Liver (tissue), 9 donors: ENCODE results near the gene RBM28. TPM values are rescaled to one million over a fixed set of nuclear protein-coding genes. Genes with fewer than 3 reads are reported as not detected.

Experiments
- DNase-seq: peaks from one replicate; pipeline ENCODE4 v3.0.0-alpha.2; 2017; ENCODE audit warnings: low spot score
- H3K27ac ChIP-seq, 2 donors: one replicate each; pipeline ENCODE4 v1.7.0; 2013; ENCODE audit warnings: inconsistent platforms in 2 of 2, low read length in 2 of 2, control low read depth in 1 of 2, low read depth in 1 of 2, mild to moderate bottlenecking in 1 of 2
- H3K27me3 ChIP-seq, 4 donors: one replicate each; pipeline versions ENCODE4 v1.6.1 to v1.7.0; 2013; ENCODE audit warnings: low read length in 3 of 4, inconsistent platforms in 1 of 4, mild to moderate bottlenecking in 1 of 4, moderate library complexity in 1 of 4; ENCODE audit not compliant: control insufficient read depth in 4 of 4, insufficient read depth in 4 of 4
- H3K36me3 ChIP-seq, 4 donors: one replicate each; pipeline versions ENCODE4 v1.6.1 to v1.7.0; 2013; ENCODE audit warnings: low read length in 3 of 4, mild to moderate bottlenecking in 3 of 4, low read depth in 1 of 4, moderate library complexity in 1 of 4; ENCODE audit not compliant: control insufficient read depth in 4 of 4, insufficient read depth in 3 of 4
- H3K4me1 ChIP-seq, 4 donors: one replicate each; pipeline versions ENCODE4 v1.6.1 to v1.7.0; 2013; ENCODE audit warnings: low read length in 3 of 4, mild to moderate bottlenecking in 3 of 4, moderate library complexity in 1 of 4; ENCODE audit not compliant: control insufficient read depth in 4 of 4, insufficient read depth in 4 of 4
- H3K4me3 ChIP-seq, 3 donors: one replicate each; pipeline versions ENCODE4 v1.6.1 to v1.7.0; 2013; ENCODE audit warnings: low read length in 3 of 3, control low read depth in 1 of 3, low read depth in 1 of 3, mild to moderate bottlenecking in 1 of 3
- H3K9ac ChIP-seq, 2 donors: one replicate each; pipeline ENCODE4 v1.7.0; 2013; ENCODE audit warnings: low read length in 2 of 2, mild to moderate bottlenecking in 2 of 2, moderate library complexity in 2 of 2, control low read depth in 1 of 2, low read depth in 1 of 2
- H3K9me3 ChIP-seq, 4 donors: one replicate each; pipeline versions ENCODE4 v1.6.1 to v1.7.0; 2013; ENCODE audit warnings: low read length in 3 of 4; ENCODE audit not compliant: control insufficient read depth in 4 of 4
- EGR1 ChIP-seq, 2 donors: IDR thresholded peaks; 2 replicates each; pipeline ENCODE4 v1.6.1; 2016 to 2018; ENCODE audit warnings: antibody characterized with exemption in 2 of 2, low read depth in 2 of 2
- FOXA1 ChIP-seq: IDR thresholded peaks from 2 replicates; pipeline ENCODE4 v1.6.1; 2016; ENCODE audit warnings: antibody characterized with exemption
- FOXA2 ChIP-seq: IDR thresholded peaks from 2 replicates; pipeline ENCODE4 v1.6.1; 2016; ENCODE audit warnings: antibody characterized with exemption
- GABPA ChIP-seq, 2 donors: IDR thresholded peaks in 1 of 2; conservative IDR thresholded peaks in 1 of 2; 2 replicates each; pipeline ENCODE4 v1.6.1; 2016; ENCODE audit warnings: antibody characterized with exemption in 2 of 2, mild to moderate bottlenecking in 1 of 2, moderate library complexity in 1 of 2
- HNF4G ChIP-seq: IDR thresholded peaks from 2 replicates; pipeline ENCODE4 v1.6.1; 2016; ENCODE audit warnings: antibody characterized with exemption
- JUND ChIP-seq, 2 donors: IDR thresholded peaks; 2 replicates each; pipeline ENCODE4 v1.6.1; 2016; ENCODE audit warnings: antibody characterized with exemption in 2 of 2
- NR2F2 ChIP-seq: IDR thresholded peaks from 2 replicates; pipeline ENCODE4 v1.6.1; 2016; ENCODE audit warnings: antibody characterized with exemption
- RAD21 ChIP-seq, 2 donors: IDR thresholded peaks; 2 replicates each; pipeline ENCODE4 v1.6.1; 2016; ENCODE audit warnings: antibody characterized with exemption in 2 of 2, mild to moderate bottlenecking in 2 of 2
- RXRA ChIP-seq, 2 donors: IDR thresholded peaks; 2 replicates each; pipeline ENCODE4 v1.6.1; 2017 to 2018; ENCODE audit warnings: antibody characterized with exemption in 2 of 2, mild to moderate bottlenecking in 1 of 2
- SP1 ChIP-seq: IDR thresholded peaks from 2 replicates; pipeline ENCODE4 v1.6.1; 2018; ENCODE audit warnings: antibody characterized with exemption, mild to moderate bottlenecking
- TAF1 ChIP-seq: conservative IDR thresholded peaks from 2 replicates; pipeline ENCODE4 v1.6.1; 2016; ENCODE audit warnings: antibody characterized with exemption, mild to moderate bottlenecking
- YY1 ChIP-seq: IDR thresholded peaks from 2 replicates; pipeline ENCODE4 v1.6.1; 2016; ENCODE audit warnings: antibody characterized with exemption, mild to moderate bottlenecking
- WGBS: extraction: QIAGEN DNeasy Blood & Tissue Kit; methylation state at CpG from one replicate; pipeline ENCODE4 v1.1.7; 2013; 5-methylcytosine and 5-hydroxymethylcytosine counted together
- polyA plus RNA-seq, 2 donors: library from polyadenylated mRNA; stranded (reverse) in 1 of 2; unstranded in 1 of 2; fragments of 200-250 nt in 1 of 2; fragments of >200 nt in 1 of 2; fragmentation: Nextera tagmentation in 1 of 2; extraction: Ambion mirVana in 1 of 2; gene quantifications; one replicate each; pipeline versions ENCODE4 v1.2.1 to v1.2.3, GENCODE V29; 2013 to 2015
- total RNA-seq, 2 donors: library from RNA; depleted of rRNA; stranded (reverse); fragments of >200 nt; gene quantifications; one replicate each; pipeline ENCODE4 v1.2.3, GENCODE V29; 2014
- TF ChIP-seq, protein P1 (sequence below): IDR thresholded peaks from 2 replicates; pipeline ENCODE4 v1.6.1; 2016; ENCODE audit warnings: antibody characterized with exemption
- TF ChIP-seq, protein P2 (sequence below): IDR thresholded peaks from 2 replicates; pipeline ENCODE4 v1.6.1; 2016; ENCODE audit warnings: antibody characterized with exemption, mild to moderate bottlenecking
- TF ChIP-seq, protein P3 (sequence below): fragments of 150-350 bp; IDR thresholded peaks from 2 replicates; pipeline ENCODE4 v1.5.1; 2017; ENCODE audit warnings: improper control_type of control experiment, low read depth, low read length; ENCODE audit not compliant: missing input control
- TF ChIP-seq, protein P4 (sequence below): IDR thresholded peaks from 2 replicates; pipeline ENCODE4 v1.6.1; 2016; ENCODE audit warnings: antibody characterized with exemption
- donor health status: healthy.
- donor health status: healthy.
- donor health status: healthy.
- donor health status: healthy.
- donor health status: healthy.

RBM28 gene
- total and polyA plus RNA-seq, 4 donors, result 3.6 to 16.1 (median 11.7) TPM

DNA sequence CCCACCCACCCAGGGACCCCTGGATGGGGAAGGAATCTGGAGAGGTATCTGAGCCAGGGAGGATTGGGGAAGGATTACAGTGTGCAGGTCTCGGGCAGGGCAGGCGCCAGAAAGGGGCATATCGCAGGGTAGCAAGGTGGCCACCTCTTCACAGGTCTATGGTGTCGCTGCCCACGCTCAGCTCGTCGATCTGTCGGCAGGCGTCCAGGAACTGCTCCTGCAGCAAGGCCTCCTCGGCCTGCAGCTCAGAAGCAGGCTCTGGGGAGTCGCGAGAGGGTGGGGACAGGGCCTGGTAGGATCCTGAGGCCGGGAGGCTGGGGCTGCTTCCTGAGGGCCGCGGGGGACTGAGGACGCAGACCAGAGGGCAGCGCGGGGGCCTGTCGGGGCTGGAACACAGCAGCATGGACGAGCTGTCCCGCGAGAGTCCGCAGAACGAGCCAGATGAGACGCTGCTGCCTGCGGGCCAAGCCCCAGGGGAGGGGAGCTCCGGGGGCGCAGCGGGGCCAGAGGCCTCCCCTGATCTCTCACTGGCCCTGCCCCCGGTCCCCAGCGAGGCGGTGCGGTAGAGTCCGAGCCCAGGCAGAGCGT, 7.1 kb upstream of the RBM28 start:
- Histone ChIP-seq H3K27ac (no peak overlapping the region), H3K27me3 (peaks cover 0 to 9% (median 0%) of the 10 kb centered on the region in 4 donors), H3K9me3 (no peaks in the 10 kb centered on the region), H3K9ac (no peak overlapping the region), H3K4me1 (peaks cover 4 to 14% (median 9%) of the 10 kb centered on the region in 4 donors), H3K4me3 (no peak overlapping the region), H3K36me3 (no peaks in the 10 kb centered on the region)
- whole genome bisulfite sequencing, result 59% methylated on average over 35 of the region's 35 CpGs
- TF ChIP-seq, protein P1, sequence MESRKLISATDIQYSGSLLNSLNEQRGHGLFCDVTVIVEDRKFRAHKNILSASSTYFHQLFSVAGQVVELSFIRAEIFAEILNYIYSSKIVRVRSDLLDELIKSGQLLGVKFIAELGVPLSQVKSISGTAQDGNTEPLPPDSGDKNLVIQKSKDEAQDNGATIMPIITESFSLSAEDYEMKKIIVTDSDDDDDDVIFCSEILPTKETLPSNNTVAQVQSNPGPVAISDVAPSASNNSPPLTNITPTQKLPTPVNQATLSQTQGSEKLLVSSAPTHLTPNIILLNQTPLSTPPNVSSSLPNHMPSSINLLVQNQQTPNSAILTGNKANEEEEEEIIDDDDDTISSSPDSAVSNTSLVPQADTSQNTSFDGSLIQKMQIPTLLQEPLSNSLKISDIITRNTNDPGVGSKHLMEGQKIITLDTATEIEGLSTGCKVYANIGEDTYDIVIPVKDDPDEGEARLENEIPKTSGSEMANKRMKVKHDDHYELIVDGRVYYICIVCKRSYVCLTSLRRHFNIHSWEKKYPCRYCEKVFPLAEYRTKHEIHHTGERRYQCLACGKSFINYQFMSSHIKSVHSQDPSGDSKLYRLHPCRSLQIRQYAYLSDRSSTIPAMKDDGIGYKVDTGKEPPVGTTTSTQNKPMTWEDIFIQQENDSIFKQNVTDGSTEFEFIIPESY, result no peak
- TF ChIP-seq NR2F2, result no peak
- TF ChIP-seq, protein P2, sequence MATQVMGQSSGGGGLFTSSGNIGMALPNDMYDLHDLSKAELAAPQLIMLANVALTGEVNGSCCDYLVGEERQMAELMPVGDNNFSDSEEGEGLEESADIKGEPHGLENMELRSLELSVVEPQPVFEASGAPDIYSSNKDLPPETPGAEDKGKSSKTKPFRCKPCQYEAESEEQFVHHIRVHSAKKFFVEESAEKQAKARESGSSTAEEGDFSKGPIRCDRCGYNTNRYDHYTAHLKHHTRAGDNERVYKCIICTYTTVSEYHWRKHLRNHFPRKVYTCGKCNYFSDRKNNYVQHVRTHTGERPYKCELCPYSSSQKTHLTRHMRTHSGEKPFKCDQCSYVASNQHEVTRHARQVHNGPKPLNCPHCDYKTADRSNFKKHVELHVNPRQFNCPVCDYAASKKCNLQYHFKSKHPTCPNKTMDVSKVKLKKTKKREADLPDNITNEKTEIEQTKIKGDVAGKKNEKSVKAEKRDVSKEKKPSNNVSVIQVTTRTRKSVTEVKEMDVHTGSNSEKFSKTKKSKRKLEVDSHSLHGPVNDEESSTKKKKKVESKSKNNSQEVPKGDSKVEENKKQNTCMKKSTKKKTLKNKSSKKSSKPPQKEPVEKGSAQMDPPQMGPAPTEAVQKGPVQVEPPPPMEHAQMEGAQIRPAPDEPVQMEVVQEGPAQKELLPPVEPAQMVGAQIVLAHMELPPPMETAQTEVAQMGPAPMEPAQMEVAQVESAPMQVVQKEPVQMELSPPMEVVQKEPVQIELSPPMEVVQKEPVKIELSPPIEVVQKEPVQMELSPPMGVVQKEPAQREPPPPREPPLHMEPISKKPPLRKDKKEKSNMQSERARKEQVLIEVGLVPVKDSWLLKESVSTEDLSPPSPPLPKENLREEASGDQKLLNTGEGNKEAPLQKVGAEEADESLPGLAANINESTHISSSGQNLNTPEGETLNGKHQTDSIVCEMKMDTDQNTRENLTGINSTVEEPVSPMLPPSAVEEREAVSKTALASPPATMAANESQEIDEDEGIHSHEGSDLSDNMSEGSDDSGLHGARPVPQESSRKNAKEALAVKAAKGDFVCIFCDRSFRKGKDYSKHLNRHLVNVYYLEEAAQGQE, result no peak
- TF ChIP-seq YY1, result no peak
- no peak for TF ChIP-seq FOXA2
- TF ChIP-seq, protein P3, sequence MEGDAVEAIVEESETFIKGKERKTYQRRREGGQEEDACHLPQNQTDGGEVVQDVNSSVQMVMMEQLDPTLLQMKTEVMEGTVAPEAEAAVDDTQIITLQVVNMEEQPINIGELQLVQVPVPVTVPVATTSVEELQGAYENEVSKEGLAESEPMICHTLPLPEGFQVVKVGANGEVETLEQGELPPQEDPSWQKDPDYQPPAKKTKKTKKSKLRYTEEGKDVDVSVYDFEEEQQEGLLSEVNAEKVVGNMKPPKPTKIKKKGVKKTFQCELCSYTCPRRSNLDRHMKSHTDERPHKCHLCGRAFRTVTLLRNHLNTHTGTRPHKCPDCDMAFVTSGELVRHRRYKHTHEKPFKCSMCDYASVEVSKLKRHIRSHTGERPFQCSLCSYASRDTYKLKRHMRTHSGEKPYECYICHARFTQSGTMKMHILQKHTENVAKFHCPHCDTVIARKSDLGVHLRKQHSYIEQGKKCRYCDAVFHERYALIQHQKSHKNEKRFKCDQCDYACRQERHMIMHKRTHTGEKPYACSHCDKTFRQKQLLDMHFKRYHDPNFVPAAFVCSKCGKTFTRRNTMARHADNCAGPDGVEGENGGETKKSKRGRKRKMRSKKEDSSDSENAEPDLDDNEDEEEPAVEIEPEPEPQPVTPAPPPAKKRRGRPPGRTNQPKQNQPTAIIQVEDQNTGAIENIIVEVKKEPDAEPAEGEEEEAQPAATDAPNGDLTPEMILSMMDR, result no peak
- TF ChIP-seq JUND (IDR thresholded peaks at IDR 0.05), result no peak
- no peak for TF ChIP-seq TAF1
- TF ChIP-seq HNF4G, result no peak
- no peak for TF ChIP-seq EGR1 (IDR thresholded peaks at IDR 0.05; ENCODE audit: low read depth in 2 of 2)
- no peak for TF ChIP-seq FOXA1
- TF ChIP-seq SP1, result no peak
- TF ChIP-seq, protein P4, sequence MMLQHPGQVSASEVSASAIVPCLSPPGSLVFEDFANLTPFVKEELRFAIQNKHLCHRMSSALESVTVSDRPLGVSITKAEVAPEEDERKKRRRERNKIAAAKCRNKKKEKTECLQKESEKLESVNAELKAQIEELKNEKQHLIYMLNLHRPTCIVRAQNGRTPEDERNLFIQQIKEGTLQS, result no peak
- no peak for TF ChIP-seq RXRA (IDR thresholded peaks at IDR 0.05)
- no peak for TF ChIP-seq RAD21 (IDR thresholded peaks at IDR 0.05)
- no peak for TF ChIP-seq GABPA (IDR thresholded peaks at IDR 0.05 in 1 of 2, conservative IDR thresholded peaks at IDR 0.05 in 1 of 2)
- no peak for DNase-seq

DNA sequence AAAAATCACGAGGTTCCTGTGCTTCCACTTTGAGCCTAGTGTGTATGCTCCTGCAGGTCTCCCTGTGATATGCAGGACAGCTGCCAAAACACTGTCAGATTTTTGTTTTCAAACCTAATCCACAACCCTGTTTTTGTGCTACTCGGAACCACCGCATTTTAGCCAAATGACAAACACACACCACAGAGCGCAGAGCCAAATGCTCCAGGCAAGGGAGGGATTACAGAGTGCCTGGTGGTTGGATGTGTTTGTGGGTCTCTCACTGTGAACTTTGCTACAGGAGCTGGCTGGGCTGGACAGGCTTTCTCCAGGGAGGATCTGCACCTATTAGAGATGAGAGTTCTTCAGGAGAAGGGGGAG, 5.7 kb upstream of the RBM28 start:
- Histone ChIP-seq H3K4me1 (peaks cover 4 to 14% (median 9%) of the 10 kb centered on the region in 4 donors), H3K36me3 (no peaks in the 10 kb centered on the region), H3K9me3 (no peaks in the 10 kb centered on the region), H3K27me3 (peaks cover 0 to 9% (median 0%) of the 10 kb centered on the region in 4 donors), H3K4me3 (no peak overlapping the region), H3K27ac (no peak overlapping the region), H3K9ac (no peak overlapping the region)
- 42% methylated on average over 4 of the region's 4 CpGs for WGBS
- no peak for TF ChIP-seq YY1
- no peak for TF ChIP-seq FOXA2
- no peak for TF ChIP-seq HNF4G
- DNase-seq, result no peak
